NT2/D1 (cell line): ENCODE data around the gene FRAS1.

ENCODE experiments used
- DNase-seq: peaks from one replicate; pipeline ENCODE4 v3.0.0-alpha.2; 2011; ENCODE audit warnings: low read depth, low spot score
- H3K27me3 ChIP-seq: 2 replicates; pipeline ENCODE4 v1.6.0; 2011; ENCODE audit warnings: mild to moderate bottlenecking; ENCODE audit not compliant: insufficient read length, insufficient read depth
- H3K36me3 ChIP-seq: 2 replicates; pipeline ENCODE4 v1.6.1; 2011; ENCODE audit warnings: mild to moderate bottlenecking, low read length, mixed read lengths; ENCODE audit not compliant: insufficient read depth, insufficient read length
- H3K4me1 ChIP-seq: 2 replicates; pipeline ENCODE4 v1.5.1; 2011; ENCODE audit not compliant: insufficient read depth, insufficient read length
- H3K4me3 ChIP-seq: 2 replicates; pipeline ENCODE4 v1.5.1; 2011; ENCODE audit warnings: low read depth; ENCODE audit not compliant: insufficient read length
- H3K9ac ChIP-seq: 2 replicates; pipeline ENCODE4 v1.6.0; 2011; ENCODE audit warnings: low read depth; ENCODE audit not compliant: insufficient read length
- H3K9me3 ChIP-seq: 2 replicates; pipeline ENCODE4 v1.5.1; 2011; ENCODE audit warnings: mild to moderate bottlenecking, low read length; ENCODE audit not compliant: insufficient read depth
- SUZ12 ChIP-seq: IDR thresholded peaks from 2 replicates; pipeline ENCODE4 v1.6.1; 2011; ENCODE audit not compliant: insufficient read length, insufficient read depth; ENCODE audit errors: extremely low read depth
- YY1 ChIP-seq: IDR thresholded peaks from 2 replicates; pipeline ENCODE4 v1.6.1; 2011; ENCODE audit not compliant: insufficient read length, insufficient read depth
- ZNF274 ChIP-seq: IDR thresholded peaks from 2 replicates; pipeline ENCODE4 v1.6.1; 2011; ENCODE audit warnings: mild to moderate bottlenecking, low read depth, low read length

Gene FRAS1

DNA sequence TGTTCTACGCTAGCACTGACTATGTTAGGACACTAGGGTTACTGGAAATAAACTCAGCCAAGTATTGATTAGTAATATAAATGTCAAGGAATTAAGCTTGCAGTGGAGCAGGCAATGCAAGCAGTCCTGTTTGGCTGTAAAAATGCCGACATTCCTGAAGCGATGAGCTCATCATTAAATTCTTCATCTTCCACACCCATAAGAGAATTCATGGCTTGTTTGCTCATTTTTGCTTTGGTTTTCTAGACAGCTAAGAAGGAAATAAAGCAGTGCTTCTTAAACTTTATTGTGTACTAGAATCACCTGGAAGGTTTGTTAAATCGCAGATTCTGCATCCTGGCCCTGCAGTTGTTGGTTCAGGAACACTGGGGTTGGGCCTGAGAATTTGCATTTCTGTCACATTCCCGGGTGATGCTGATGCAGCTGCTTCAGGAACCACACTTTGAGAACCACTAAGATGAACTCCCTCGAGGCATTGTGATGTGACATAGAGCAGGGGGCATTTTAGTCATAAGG lies 512.2 kb downstream of the FRAS1 start:
- no peaks in the 10 kb centered on the region for H3K9me3 ChIP-seq
- no peaks in the 10 kb centered on the region for H3K27me3 ChIP-seq
- H3K36me3 ChIP-seq: peaks cover 40% of the 10 kb centered on the region
- no peak overlapping the region for H3K4me3 ChIP-seq
- H3K4me1 ChIP-seq: no peaks in the 10 kb centered on the region
- H3K9ac ChIP-seq: no peak overlapping the region
- TF ChIP-seq SUZ12: no peak
- TF ChIP-seq YY1: no peak
- no peak for DNase-seq

DNA sequence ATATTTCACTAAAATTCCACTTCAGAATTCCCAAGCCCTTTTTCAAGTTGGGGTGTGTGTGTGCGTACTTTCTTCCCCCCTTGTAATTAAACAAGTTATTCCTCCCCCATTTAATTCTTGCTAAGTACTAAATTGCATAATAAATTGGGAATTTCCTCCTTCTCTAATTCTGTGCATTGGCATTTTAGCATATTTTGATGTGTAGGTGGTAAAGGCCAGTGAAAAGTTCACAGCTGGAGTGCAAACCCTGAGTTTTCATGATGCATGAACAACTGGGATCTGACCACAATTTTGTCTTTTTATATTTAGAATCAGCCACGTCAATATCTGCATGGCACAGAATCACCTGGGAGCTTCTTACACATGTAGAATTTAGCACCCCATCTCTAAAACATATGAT lies 513.0 kb downstream of the FRAS1 start:
- TF ChIP-seq YY1 (no peak), ZNF274 (no peak)
- Histone ChIP-seq H3K4me3 (no peak overlapping the region), H3K9ac (no peak overlapping the region), H3K27me3 (no peaks in the 10 kb centered on the region), H3K4me1 (no peaks in the 10 kb centered on the region), H3K36me3 (peaks cover 43% of the 10 kb centered on the region), H3K9me3 (no peaks in the 10 kb centered on the region)
- DNase-seq: no peak

GRCh38 chr4:78571804-78572203 lies 514.7 kb downstream of the FRAS1 start:
- TF ChIP-seq YY1 (no peak), ZNF274 (no peak), SUZ12 (no peak)
- no peak overlapping the region for H3K9ac ChIP-seq
- H3K9me3 ChIP-seq: no peaks in the 10 kb centered on the region
- H3K4me1 ChIP-seq: no peaks in the 10 kb centered on the region
- no peaks in the 10 kb centered on the region for H3K27me3 ChIP-seq
- H3K36me3 ChIP-seq: peaks cover 47% of the 10 kb centered on the region
- no peak for DNase-seq
- H3K4me3 ChIP-seq: no peak overlapping the region

GRCh38 chr4:78578674-78579425 lies 521.7 kb downstream of the FRAS1 start:
- no peak for DNase-seq
- H3K9me3 ChIP-seq: no peaks in the 10 kb centered on the region
- no peak overlapping the region for H3K4me3 ChIP-seq
- H3K4me1 ChIP-seq: no peaks in the 10 kb centered on the region
- H3K9ac ChIP-seq: no peak overlapping the region
- TF ChIP-seq YY1 (no peak), SUZ12 (no peak), ZNF274 (no peak)
- H3K36me3 ChIP-seq: peaks cover 65% of the 10 kb centered on the region
- no peaks in the 10 kb centered on the region for H3K27me3 ChIP-seq

DNA sequence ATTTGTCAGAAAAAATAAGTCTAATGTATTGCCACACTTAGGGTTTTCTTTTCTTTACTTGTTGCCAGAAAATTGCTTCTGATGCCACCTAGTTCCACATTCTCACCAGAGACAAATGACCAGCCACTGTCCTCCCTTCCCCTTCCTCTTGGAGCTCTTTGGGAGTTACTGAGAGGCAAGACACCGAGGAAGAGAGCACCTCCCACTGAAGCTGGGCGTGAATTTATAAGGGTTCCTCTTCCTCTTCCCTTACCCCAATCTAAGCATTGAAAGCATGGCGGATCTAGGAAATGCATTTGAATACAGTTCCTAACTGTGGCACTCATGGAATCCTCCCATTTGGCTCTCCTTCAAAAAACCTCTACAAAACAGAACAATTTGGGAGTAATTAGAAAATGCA lies 524.5 kb downstream of the FRAS1 start:
- no peaks in the 10 kb centered on the region for H3K27me3 ChIP-seq
- DNase-seq: no peak

GRCh38 chr4:78584863-78585547 lies 527.9 kb downstream of the FRAS1 start:
- Histone ChIP-seq H3K9ac (no peak overlapping the region), H3K9me3 (no peaks in the 10 kb centered on the region), H3K27me3 (no peaks in the 10 kb centered on the region), H3K36me3 (peaks cover 82% of the 10 kb centered on the region), H3K4me3 (no peak overlapping the region), H3K4me1 (no peaks in the 10 kb centered on the region)
- no peak for TF ChIP-seq ZNF274
- TF ChIP-seq SUZ12: no peak
- TF ChIP-seq YY1: no peak
- DNase-seq: no peak

More for the DNA sequence above, 524.5 kb downstream of the FRAS1 start:
- H3K4me3 ChIP-seq: no peak overlapping the region
- no peaks in the 10 kb centered on the region for H3K9me3 ChIP-seq
- TF ChIP-seq SUZ12 (no peak), ZNF274 (no peak), YY1 (no peak)
- H3K36me3 ChIP-seq: peaks cover 71% of the 10 kb centered on the region
- no peaks in the 10 kb centered on the region for H3K4me1 ChIP-seq
- H3K9ac ChIP-seq: no peak overlapping the region

DNA sequence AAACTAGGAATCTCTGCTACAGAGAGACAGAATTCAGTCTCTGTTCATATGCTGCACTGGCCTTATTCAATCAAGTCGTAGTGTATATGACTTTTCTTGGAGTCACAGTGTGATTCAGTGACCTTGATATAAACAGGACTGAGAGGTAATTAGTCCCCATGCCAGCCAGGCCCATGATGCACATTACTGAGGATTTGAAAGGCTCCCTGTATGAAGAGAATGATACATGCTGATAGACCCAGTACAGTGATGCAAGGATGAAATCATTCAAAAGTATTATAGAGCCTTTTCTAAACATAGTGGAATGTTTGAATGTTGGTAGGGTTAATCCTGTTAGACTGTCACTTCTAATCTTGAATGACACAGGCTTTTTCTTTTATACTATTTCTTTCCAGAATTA lies 528.5 kb downstream of the FRAS1 start:
- peaks cover 80% of the 10 kb centered on the region for H3K36me3 ChIP-seq

More for the DNA sequence above, 528.5 kb downstream of the FRAS1 start:
- no peak for DNase-seq
- Histone ChIP-seq H3K9me3 (no peaks in the 10 kb centered on the region), H3K27me3 (no peaks in the 10 kb centered on the region), H3K4me1 (no peaks in the 10 kb centered on the region), H3K4me3 (no peak overlapping the region), H3K9ac (no peak overlapping the region)
- TF ChIP-seq YY1 (no peak), SUZ12 (no peak), ZNF274 (no peak)
